HepG2 (cell line): ENCODE data around the gene IKZF4. TPM values are rescaled to one million over a fixed set of nuclear protein-coding genes. Genes with fewer than 3 reads are reported as not detected.

ENCODE experiments used
- CSRNP1 ChIP-seq: sonication (generic); formaldehyde crosslinking; IDR thresholded peaks from 2 replicates; pipeline ENCODE4 v1.8.1; 2023; ENCODE audit warnings: mild to moderate bottlenecking, missing genetic modification reagents
- GLI4 ChIP-seq: sonication (generic); formaldehyde crosslinking; IDR thresholded peaks from 2 replicates; pipeline ENCODE4 v1.5.1; 2020; ENCODE audit warnings: missing genetic modification reagents, mild to moderate bottlenecking, moderate library complexity, borderline replicate concordance
- LBX2 ChIP-seq: sonication (generic); formaldehyde crosslinking; IDR thresholded peaks from 2 replicates; pipeline ENCODE4 v1.5.0; 2020; ENCODE audit warnings: missing genetic modification reagents, mild to moderate bottlenecking, borderline replicate concordance
- MED8 ChIP-seq: sonication (generic); formaldehyde crosslinking; IDR thresholded peaks from 2 replicates; pipeline ENCODE4 v1.8.1; 2023; ENCODE audit warnings: mild to moderate bottlenecking, missing genetic modification reagents; ENCODE audit not compliant: insufficient replicate concordance
- MYC ChIP-seq: sonication (generic); formaldehyde crosslinking; IDR thresholded peaks from 2 replicates; pipeline ENCODE4 v1.9.0; 2021; ENCODE audit warnings: missing genetic modification reagents, borderline replicate concordance
- NR3C1 ChIP-seq: sonication (generic); formaldehyde crosslinking; IDR thresholded peaks from 2 replicates; pipeline ENCODE4 v1.4.0; 2020; ENCODE audit warnings: missing genetic modification reagents
- PBX2 ChIP-seq: IDR thresholded peaks from 2 replicates; pipeline ENCODE4 v1.6.1; 2016; ENCODE audit warnings: control low read depth
- POGZ ChIP-seq: sonication (generic); formaldehyde crosslinking; IDR thresholded peaks from 2 replicates; pipeline ENCODE4 v1.4.0; 2020; ENCODE audit warnings: mild to moderate bottlenecking, missing genetic modification reagents
- RXRB ChIP-seq: IDR thresholded peaks from 2 replicates; pipeline ENCODE4 v1.6.1; 2016; ENCODE audit warnings: borderline replicate concordance, missing genetic modification reagents, missing compliant biosample characterization
- SMAD1 ChIP-seq: sonication (generic); formaldehyde crosslinking; IDR thresholded peaks from 2 replicates; pipeline ENCODE4 v1.4.0; 2020; ENCODE audit warnings: missing genetic modification reagents, low read depth, mild to moderate bottlenecking, borderline replicate concordance
- SOX6 ChIP-seq, 2 experiments: fragments of 450-650 bp in 1 of 2; sonication (generic) in 1 of 2; formaldehyde crosslinking in 1 of 2; IDR thresholded peaks; 2 replicates each; pipeline versions ENCODE4 v1.4.0 to v1.6.1; 2017 to 2020; ENCODE audit warnings: antibody characterized with exemption in 1 of 2, mild to moderate bottlenecking in 1 of 2, missing genetic modification reagents in 1 of 2
- THAP8 ChIP-seq: sonication (generic); formaldehyde crosslinking; IDR thresholded peaks from 2 replicates; pipeline ENCODE4 v1.5.1; 2020; ENCODE audit warnings: missing genetic modification reagents, mild to moderate bottlenecking, borderline replicate concordance
- TRIM24 ChIP-seq: sonication (generic); formaldehyde crosslinking; IDR thresholded peaks from 2 replicates; pipeline ENCODE4 v1.8.0; 2022; ENCODE audit warnings: mild to moderate bottlenecking, missing genetic modification reagents
- ZBTB1 ChIP-seq: sonication (generic); formaldehyde crosslinking; IDR thresholded peaks from 2 replicates; pipeline ENCODE4 v1.4.0; 2020; ENCODE audit warnings: missing genetic modification reagents, borderline replicate concordance
- ZBTB3 ChIP-seq: sonication (generic); formaldehyde crosslinking; IDR thresholded peaks from 2 replicates; pipeline ENCODE4 v1.4.0; 2020; ENCODE audit warnings: low read depth, mild to moderate bottlenecking, moderate library complexity, missing genetic modification reagents, borderline replicate concordance
- ZBTB37 ChIP-seq: sonication (generic); formaldehyde crosslinking; IDR thresholded peaks from 2 replicates; pipeline ENCODE4 v1.4.0; 2020; ENCODE audit warnings: mild to moderate bottlenecking, missing genetic modification reagents
- ZFP36L2 ChIP-seq: sonication (generic); formaldehyde crosslinking; IDR thresholded peaks from 2 replicates; pipeline ENCODE4 v1.4.0; 2020; ENCODE audit warnings: missing genetic modification reagents
- ZNF18 ChIP-seq: sonication (generic); formaldehyde crosslinking; IDR thresholded peaks from 2 replicates; pipeline ENCODE4 v1.8.0; 2022; ENCODE audit warnings: mild to moderate bottlenecking, missing genetic modification reagents; ENCODE audit not compliant: insufficient replicate concordance
- ZNF256 ChIP-seq: sonication (generic); formaldehyde crosslinking; conservative IDR thresholded peaks from 2 replicates; pipeline ENCODE4 v1.4.0; 2020; ENCODE audit warnings: missing genetic modification reagents
- ZNF460 ChIP-seq: sonication (generic); formaldehyde crosslinking; IDR thresholded peaks from 2 replicates; pipeline ENCODE4 v1.5.1; 2020; ENCODE audit warnings: missing genetic modification reagents, mild to moderate bottlenecking, borderline replicate concordance
- polyA plus RNA-seq, 8 experiments: library from polyadenylated mRNA; depleted of rRNA in 3 of 8; stranded (reverse) in 7 of 8; unstranded in 1 of 8; fragments of >200 nt; fragmentation: Illumina TruSeq in 4 of 8; extraction: Trizol in 4 of 8; gene quantifications; 2 replicates each; pipeline versions ENCODE4 v1.2.1 to v1.2.3, GENCODE V29; 2011 to 2016; ENCODE audit warnings: low read depth in 4 of 8, missing spikeins in 1 of 8, mixed read lengths in 1 of 8; ENCODE audit not compliant: insufficient read depth in 1 of 8
- total RNA-seq, 5 experiments: library from RNA; depleted of rRNA; stranded (reverse); fragments of >200 nt; fragmentation: Illumina TruSeq; extraction: Trizol; gene quantifications; 2 replicates each; pipeline ENCODE4 v1.2.3, GENCODE V29; 2016; ENCODE audit warnings: low read depth in 1 of 5

IKZF4 gene
- total and polyA plus RNA-seq, 2 of the 13 experiments (the other 11 are each of a cell fraction or from before 2014, with no cell fraction given): 0.58 to 2.2 TPM

- TF ChIP-seq MYC (CRISPR knock-in tag) (peak; percentile 89), GLI4 (CRISPR knock-in tag) (no peak), ZNF460 (CRISPR knock-in tag) (no peak; the same call in 1 of the 2 replicates), ZFP36L2 (CRISPR knock-in tag) (no peak), TRIM24 (CRISPR knock-in tag) (peak; percentile 94), SOX6 (IDR thresholded peaks at IDR 0.05) (no peak), SOX6 (CRISPR knock-in tag; IDR thresholded peaks at IDR 0.05) (peak; percentile 96), SMAD1 (peak; percentile 36; the same call in 1 of the 2 replicates), ZNF18 (CRISPR knock-in tag) (peak; percentile 42), MED8 (peak; percentile 90), THAP8 (CRISPR knock-in tag) (no peak), ZBTB1 (no peak; the same call in 1 of the 2 replicates), ZBTB37 (CRISPR knock-in tag) (no peak), POGZ (CRISPR knock-in tag) (peak; percentile 67; the same call in 1 of the 2 replicates), NR3C1 (no peak), PBX2 (CRISPR knock-in tag) (no peak), LBX2 (CRISPR knock-in tag) (0 out of 2 replicates have a peak, but pooled peaks have one; percentile 5), CSRNP1 (peak; percentile 67; the same call in 1 of the 2 replicates), ZNF256 (CRISPR knock-in tag) (no peak), ZBTB3 (CRISPR knock-in tag) (peak; percentile 93; the same call in 1 of the 2 replicates), RXRB (CRISPR knock-in tag) (peak; percentile 98)
Measured at GRCh38 chr12:56081393-56082347, 60.8 kb downstream of the IKZF4 start (continued).
